K562 (cell line): Measurements from ENCODE around the gene NKD1. TPM values are rescaled to one million over a fixed set of nuclear protein-coding genes. Genes with fewer than 3 reads are reported as not detected.

Experiments used
- ATAC-seq: fragments of 200-7000 bp; cut with Tn5 transposase; 3 replicates; pipeline ENCODE4 v1.9.1; 2020; ENCODE audit warnings: moderate library complexity
- BruUV-seq: library from RNA; stranded (reverse); fragments of 400-500 nt; replicated peaks from 2 replicates; lab custom pipeline; 2021; lab: Mats Ljungman, UMichigan
- CTCF ChIA-PET: fragments of 300-600 bp; formaldehyde crosslinking; extraction: SDS; loops from one replicate; lab custom pipeline; 2021; ENCODE audit warnings: low intra/inter-chr PET ratio; lab: Yijun Ruan, JAX
- POLR2A ChIA-PET: fragments of 300-600, 350-650 bp; sonication (Branson Sonifier 250); formaldehyde crosslinking; extraction: SDS; loops from one replicate; lab custom pipeline; 2021; ENCODE audit warnings: antibody characterized with exemption, inconsistent platforms; lab: Yijun Ruan, JAX
- DNase-seq, 4 experiments: peaks; one replicate each; pipeline versions ENCODE4 v3.0.0 to v3.0.0-alpha.2; 2011 to 2018; ENCODE audit warnings: low spot score in 3 of 4, mixed read lengths in 3 of 4; ENCODE audit errors: extremely low read depth in 1 of 4
- FAIRE-seq: peaks from 2 replicates; lab custom pipeline; 2011; peaks lifted over from hg19 to GRCh38; lab: Jason Lieb, UNC
- H2AFZ ChIP-seq: 2 replicates; pipeline ENCODE4 v1.6.0; 2011; ENCODE audit warnings: low read depth, low read length, control low read depth, inconsistent platforms
- H3K27ac ChIP-seq: fragments of 200-600 bp; 3 replicates; pipeline ENCODE4 v1.8.0; 2011; ENCODE audit warnings: low read depth, mild to moderate bottlenecking, control low read depth, inconsistent platforms, low read length, moderate library complexity, mixed read lengths; ENCODE audit errors: extremely low read depth
- H3K27me3 ChIP-seq, 2 experiments: fragments of 300-600 bp in 1 of 2; 2 replicates in 1 of 2; 3 replicates in 1 of 2; pipeline versions ENCODE4 v1.6.0 to v1.8.0; 2011; ENCODE audit warnings: inconsistent platforms in 2 of 2, low read length in 2 of 2, mild to moderate bottlenecking in 1 of 2, mixed read lengths in 1 of 2, moderate library complexity in 1 of 2; ENCODE audit not compliant: control insufficient read depth in 2 of 2, insufficient read depth in 2 of 2
- H3K36me3 ChIP-seq: fragments of 300-600 bp; 3 replicates; pipeline ENCODE4 v1.8.0; 2011; ENCODE audit warnings: mild to moderate bottlenecking, low read length, inconsistent platforms; ENCODE audit not compliant: control insufficient read depth, insufficient read depth
- H3K4me1 ChIP-seq, 2 experiments: fragments of 200-600 bp in 1 of 2; replicated peaks in 1 of 2; 2 replicates in 1 of 2; 3 replicates in 1 of 2; pipeline versions ENCODE4 v1.5.1 to v1.8.0; 2011; ENCODE audit warnings: inconsistent platforms in 2 of 2, low read length in 2 of 2, mild to moderate bottlenecking in 1 of 2, mixed read lengths in 1 of 2, moderate library complexity in 1 of 2; ENCODE audit not compliant: control insufficient read depth in 2 of 2, insufficient read depth in 2 of 2
- H3K4me2 ChIP-seq: 2 replicates; pipeline ENCODE4 v1.6.1; 2011; ENCODE audit warnings: low read length, control low read depth, inconsistent platforms, mixed read lengths; ENCODE audit not compliant: insufficient read depth
- H3K4me3 ChIP-seq: fragments of 200-600 bp; sonication (generic), shearing (Covaris generic); 2 replicates; pipeline ENCODE4 v1.5.1; 2016; ENCODE audit warnings: control low read depth, inconsistent platforms
- H3K79me2 ChIP-seq: fragments of 200-600 bp; 3 replicates; pipeline ENCODE4 v1.8.0; 2011; ENCODE audit warnings: low read length, inconsistent platforms; ENCODE audit not compliant: control insufficient read depth, insufficient read depth
- H3K9ac ChIP-seq, 2 experiments: 2 replicates each; pipeline versions ENCODE4 v1.6.0 to v1.6.1; 2011; ENCODE audit warnings: low read depth in 2 of 2, low read length in 2 of 2, control low read depth in 1 of 2, inconsistent platforms in 1 of 2, mild to moderate bottlenecking in 1 of 2, mixed read lengths in 1 of 2; ENCODE audit not compliant: insufficient read depth in 1 of 2
- H3K9me1 ChIP-seq: one replicate; pipeline ENCODE4 v1.6.0; 2011; ENCODE audit warnings: inconsistent platforms, mild to moderate bottlenecking, low read length, moderate library complexity; ENCODE audit not compliant: control insufficient read depth, insufficient read depth
- H3K9me3 ChIP-seq: replicated peaks from 2 replicates; pipeline ENCODE4 v1.5.1; 2011; ENCODE audit warnings: low read depth, low read length, inconsistent platforms; ENCODE audit not compliant: control insufficient read depth, insufficient read depth
- H4K20me1 ChIP-seq: replicated peaks from 2 replicates; pipeline ENCODE4 v1.6.1; 2011; ENCODE audit warnings: low read length, inconsistent platforms, mixed read lengths; ENCODE audit not compliant: control insufficient read depth, insufficient read depth
- ARHGAP35 ChIP-seq: fragments of 450-650 bp; IDR thresholded peaks from 2 replicates; pipeline ENCODE4 v1.6.1; 2018; ENCODE audit not compliant: partially characterized antibody
- BRF2 ChIP-seq: IDR thresholded peaks from 3 replicates; pipeline ENCODE4 v1.6.1; 2011; ENCODE audit warnings: borderline replicate concordance, mild to moderate bottlenecking; ENCODE audit not compliant: insufficient read length, insufficient read depth
- ELF2 ChIP-seq: fragments of 250-450 bp; sonication (Bioruptor Pico); IDR thresholded peaks from 2 replicates; pipeline ENCODE4 v1.5.0; 2021; ENCODE audit warnings: mild to moderate bottlenecking
- HLTF ChIP-seq: fragments of 450-650 bp; IDR thresholded peaks from 2 replicates; pipeline ENCODE4 v1.6.1; 2016
- ILF3 ChIP-seq: fragments of 450-650 bp; IDR thresholded peaks from 2 replicates; pipeline ENCODE4 v1.6.1; 2018; ENCODE audit warnings: antibody characterized with exemption, mild to moderate bottlenecking, moderate library complexity, borderline replicate concordance
- MYC ChIP-seq, 2 experiments: fragments of 250-450 bp in 1 of 2; sonication (Bioruptor Pico) in 1 of 2; IDR thresholded peaks; 2 replicates each; pipeline versions ENCODE4 v1.5.1 to v1.6.1; 2012 to 2021; ENCODE audit warnings: low read depth in 2 of 2, borderline replicate concordance in 1 of 2, improper control_type of control experiment in 1 of 2, low read length in 1 of 2, mild to moderate bottlenecking in 1 of 2, moderate library complexity in 1 of 2
- NEUROD1 ChIP-seq: fragments of 150-350 bp; IDR thresholded peaks from 2 replicates; pipeline ENCODE4 v1.6.1; 2014; ENCODE audit warnings: borderline replicate concordance, low read length, low read depth; ENCODE audit not compliant: partially characterized antibody
- PPARD ChIP-seq: fragments of 250-450 bp; sonication (Bioruptor Pico); IDR thresholded peaks from 2 replicates; pipeline ENCODE4 v1.8.0; 2022; ENCODE audit warnings: inconsistent platforms, mild to moderate bottlenecking, moderate library complexity
- SAFB ChIP-seq: fragments of 200-400 bp; formaldehyde crosslinking; IDR thresholded peaks from 2 replicates; pipeline ENCODE4 v1.6.1; 2017; ENCODE audit warnings: low read depth, low read length, borderline replicate concordance
- TSHZ1 ChIP-seq: fragments of 250-450 bp; sonication (Bioruptor Pico); IDR thresholded peaks from 2 replicates; pipeline ENCODE4 v1.4.0; 2020; ENCODE audit warnings: mild to moderate bottlenecking, moderate library complexity
- WGBS: fragments of 100-300 bp; shearing (Covaris generic); methylation state at CpG from one replicate; pipeline ENCODE4 v1.1.6; 2016; ENCODE audit warnings: low coverage, mixed read lengths; ENCODE audit not compliant: insufficient coverage; ENCODE audit errors: missing lambda C conversion rate; 5-methylcytosine and 5-hydroxymethylcytosine counted together
- in situ Hi-C: fragments of 300-500 bp; cut with MboI; formaldehyde crosslinking; loops from 4 replicates; pipeline ENCODE4 v1.15.0; 2018; ENCODE audit warnings: inconsistent platforms, mixed read lengths
- intact Hi-C: fragments of 100-400 bp; cut with micrococcal nuclease; formaldehyde crosslinking; loops from 2 replicates; pipeline ENCODE4 v1.14.2; 2022
- polyA plus RNA-seq, 8 experiments: library from polyadenylated mRNA; depleted of rRNA in 4 of 8; stranded (reverse) in 5 of 8; unstranded in 3 of 8; fragments of >200 nt; fragmentation: Nextera tagmentation in 2 of 8; fragmentation: Illumina TruSeq in 1 of 8; extraction: Ambion mirVana in 2 of 8; extraction: Trizol in 1 of 8; gene quantifications; 2 replicates each; pipeline versions ENCODE4 v1.2.1 to v1.2.3, GENCODE V29; 2011 to 2014; ENCODE audit warnings: inconsistent platforms in 1 of 8, missing spikeins in 1 of 8
- total RNA-seq, 7 experiments: library from RNA; depleted of rRNA in 6 of 7; stranded (reverse); fragments of >200 nt in 6 of 7; fragmentation: Illumina TruSeq in 2 of 7; extraction: Trizol in 2 of 7; gene quantifications; 2 replicates each; pipeline versions ENCODE4 v1.2.1 to v1.2.3, GENCODE V29; 2011 to 2021; ENCODE audit warnings: low replicate concordance in 1 of 7
- TF ChIP-seq, protein P1 (sequence below): fragments of 450-650 bp; IDR thresholded peaks from 2 replicates; pipeline ENCODE4 v1.6.1; 2016; ENCODE audit warnings: mild to moderate bottlenecking

Gene NKD1
- total and polyA plus RNA-seq, 9 of the 15 experiments (the other 6 are each of a cell fraction or from before 2014, with no cell fraction given), result under 0.01 to 0.24 (median 0.04) TPM; not detected in 2

DNA sequence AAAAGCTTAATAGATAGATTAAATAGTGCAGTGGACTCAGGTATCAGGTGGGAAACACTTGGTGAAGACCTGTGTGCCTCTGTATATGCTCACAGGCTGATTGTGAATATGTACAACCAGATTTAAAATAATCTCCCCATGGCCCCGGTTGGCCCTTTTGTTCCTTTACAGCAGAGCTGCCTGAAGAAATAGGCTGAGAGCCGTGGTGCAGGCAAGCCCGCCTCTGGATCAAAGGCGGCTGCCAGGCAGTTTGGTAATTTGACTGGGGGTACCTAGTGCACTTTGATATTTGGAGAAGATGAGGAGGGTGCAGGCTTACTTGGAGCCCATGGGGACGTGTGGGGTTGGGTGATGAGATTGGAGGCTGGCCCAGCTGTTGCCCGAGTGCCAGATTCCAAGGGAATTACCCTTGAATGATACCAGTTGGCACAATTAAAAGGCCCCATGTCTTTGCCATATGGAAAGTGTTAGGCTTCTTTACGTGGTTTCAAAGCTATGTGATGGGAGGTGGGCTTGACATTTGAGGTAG, 5.0 kb downstream of the NKD1 start (continued):
- TF ChIP-seq NEUROD1 (no peak), ELF2 (no peak), SAFB (no peak), HLTF (no peak), PPARD (CRISPR knock-in tag) (no peak)

DNA sequence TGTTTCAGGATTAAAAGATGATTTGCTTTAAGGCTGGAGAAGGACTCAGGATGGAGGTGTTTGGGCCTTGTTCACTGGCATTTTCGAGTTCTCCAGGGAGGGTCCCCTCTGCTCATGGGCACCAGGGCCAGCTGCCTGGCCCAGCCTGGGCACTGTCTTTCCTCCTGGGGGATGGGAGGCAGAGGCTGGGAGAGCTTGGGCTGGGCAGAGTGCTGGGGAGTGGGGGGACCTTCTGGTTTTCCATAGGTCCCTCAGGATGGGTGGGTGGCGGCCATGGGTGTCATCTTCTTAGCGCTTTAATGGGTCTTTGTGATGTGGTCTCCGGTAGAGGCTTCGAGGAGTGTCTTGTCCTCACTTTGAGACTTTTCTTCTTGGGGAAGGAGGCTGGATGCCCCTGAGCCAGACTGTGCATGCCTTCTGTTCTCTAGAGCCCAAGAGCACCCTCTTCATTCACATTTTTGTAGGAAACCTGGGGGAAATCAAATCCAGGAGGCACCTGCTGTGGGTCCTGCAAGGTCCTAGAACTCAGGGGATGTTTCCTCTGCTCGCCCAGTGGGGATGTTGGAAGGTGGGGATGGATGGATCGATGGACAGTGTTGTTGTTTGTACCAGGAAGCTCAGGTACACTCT, 5.7 kb downstream of the NKD1 start:
- intact Hi-C loops (no loop called here), in situ Hi-C loops (no loop called here)
- Histone ChIP-seq H3K36me3 (no peaks in the 10 kb centered on the region), H3K4me2 (no peak overlapping the region), H3K4me3 (no peak overlapping the region), H3K79me2 (no peaks in the 10 kb centered on the region), H3K4me1 (peaks cover 0 to 3% of the 10 kb centered on the region in 2 experiments; a peak in 2 of 5 replicates), H3K9me1 (no peaks in the 10 kb centered on the region), H3K9me3 (no peaks in the 10 kb centered on the region), H2AFZ (no peak overlapping the region), H4K20me1 (no peaks in the 10 kb centered on the region; the same call in 1 of the 2 replicates), H3K27ac (no peak overlapping the region), H3K9ac (no peak overlapping the region), H3K27me3 (peaks cover 12 to 42% of the 10 kb centered on the region in 2 experiments; a peak in 4 of 5 replicates)
- no TSS peak for BruUV-seq
- ChIA-PET CTCF (no interaction called here), POLR2A (no interaction called here)
- WGBS, result 0% methylated on average over 7 of the region's 7 CpGs
- DNase-seq (no peak), FAIRE-seq (no peak), ATAC-seq (no peak)
- no peak for TF ChIP-seq MYC (IDR thresholded peaks at IDR 0.05; ENCODE audit: low read depth, low read length)
- no peak for TF ChIP-seq MYC (CRISPR knock-in tag; IDR thresholded peaks at IDR 0.05; ENCODE audit: borderline replicate concordance, low read depth)
- TF ChIP-seq TSHZ1, result no peak
- no peak for TF ChIP-seq BRF2
- no peak for TF ChIP-seq ILF3
- no peak for TF ChIP-seq ARHGAP35
- TF ChIP-seq, protein P1, sequence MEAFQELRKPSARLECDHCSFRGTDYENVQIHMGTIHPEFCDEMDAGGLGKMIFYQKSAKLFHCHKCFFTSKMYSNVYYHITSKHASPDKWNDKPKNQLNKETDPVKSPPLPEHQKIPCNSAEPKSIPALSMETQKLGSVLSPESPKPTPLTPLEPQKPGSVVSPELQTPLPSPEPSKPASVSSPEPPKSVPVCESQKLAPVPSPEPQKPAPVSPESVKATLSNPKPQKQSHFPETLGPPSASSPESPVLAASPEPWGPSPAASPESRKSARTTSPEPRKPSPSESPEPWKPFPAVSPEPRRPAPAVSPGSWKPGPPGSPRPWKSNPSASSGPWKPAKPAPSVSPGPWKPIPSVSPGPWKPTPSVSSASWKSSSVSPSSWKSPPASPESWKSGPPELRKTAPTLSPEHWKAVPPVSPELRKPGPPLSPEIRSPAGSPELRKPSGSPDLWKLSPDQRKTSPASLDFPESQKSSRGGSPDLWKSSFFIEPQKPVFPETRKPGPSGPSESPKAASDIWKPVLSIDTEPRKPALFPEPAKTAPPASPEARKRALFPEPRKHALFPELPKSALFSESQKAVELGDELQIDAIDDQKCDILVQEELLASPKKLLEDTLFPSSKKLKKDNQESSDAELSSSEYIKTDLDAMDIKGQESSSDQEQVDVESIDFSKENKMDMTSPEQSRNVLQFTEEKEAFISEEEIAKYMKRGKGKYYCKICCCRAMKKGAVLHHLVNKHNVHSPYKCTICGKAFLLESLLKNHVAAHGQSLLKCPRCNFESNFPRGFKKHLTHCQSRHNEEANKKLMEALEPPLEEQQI, result no peak
